GM19372 (cell line): ENCODE results near the gene MYLK3.
"Not testable (repeated sequence)": the region's sequence is repeated elsewhere in the genome, so short reads cannot be mapped to it uniquely, and the experiment has no call there.

Source experiments
- ATAC-seq: cut with Tn5 transposase; IDR thresholded peaks from one replicate; pipeline ENCODE4 v1.9.1; 2021; ENCODE audit warnings: mild to moderate bottlenecking, low read depth, moderate library complexity; ENCODE audit not compliant: unreplicated experiment

The MYLK3 gene

GRCh38 chr16:46747777-46748651 is at the start of gene MYLK3:
Gene MYLK3, minus strand, starts transcription at chr16:46748344. Its CDS starts 151 bp downstream, at chr16:46748193.
- ATAC-seq = no peak

GRCh38 chr16:46797501-46797900 is 49.4 kb upstream of the MYLK3 start:
- ATAC-seq = no peak

GRCh38 chr16:46796764-46797269 is 48.7 kb upstream of the MYLK3 start:
- ATAC-seq = no peak

- ATAC-seq = no peak
Observed at GRCh38 chr16:46793841-46794240, 45.7 kb upstream of the MYLK3 start.

- no peak for ATAC-seq
Observed at GRCh38 chr16:46790599-46791270, 42.6 kb upstream of the MYLK3 start.

GRCh38 chr16:46789499-46790414 is 41.6 kb upstream of the MYLK3 start:
- ATAC-seq = peak; percentile 77

GRCh38 chr16:46788891-46789474 is 40.8 kb upstream of the MYLK3 start:
- no peak for ATAC-seq

- ATAC-seq = no peak
Observed at GRCh38 chr16:46787909-46788308, 39.8 kb upstream of the MYLK3 start.

- ATAC-seq = no peak
Observed at GRCh38 chr16:46785076-46785845, 37.1 kb upstream of the MYLK3 start.

GRCh38 chr16:46784569-46784968 is 36.4 kb upstream of the MYLK3 start:
- ATAC-seq = not testable (repeated sequence)

GRCh38 chr16:46783800-46784199 is 35.7 kb upstream of the MYLK3 start:
- ATAC-seq = no peak

- ATAC-seq = no peak
Observed at GRCh38 chr16:46782320-46782719, 34.2 kb upstream of the MYLK3 start.

GRCh38 chr16:46777804-46778203 is 29.7 kb upstream of the MYLK3 start:
- ATAC-seq = no peak

GRCh38 chr16:46775214-46775613 is 27.1 kb upstream of the MYLK3 start:
- no peak for ATAC-seq

- ATAC-seq = peak; percentile 80
Observed at GRCh38 chr16:46774743-46775177, 26.6 kb upstream of the MYLK3 start.

GRCh38 chr16:46772463-46772862 is 24.3 kb upstream of the MYLK3 start:
- no peak for ATAC-seq

GRCh38 chr16:46768809-46769208 is 20.7 kb upstream of the MYLK3 start:
- no peak for ATAC-seq

- ATAC-seq = no peak
Observed at GRCh38 chr16:46765050-46765449, 16.9 kb upstream of the MYLK3 start.

GRCh38 chr16:46763147-46763546 is 15.0 kb upstream of the MYLK3 start:
- ATAC-seq = no peak
